ENCODE data around the gene CPLANE1. TPM values are rescaled to one million over a fixed set of nuclear protein-coding genes. Genes with fewer than 3 reads are reported as not detected.

The CPLANE1 gene
- total RNA-seq, 1 donor from 2014 or later: 11.7 TPM

DNA sequence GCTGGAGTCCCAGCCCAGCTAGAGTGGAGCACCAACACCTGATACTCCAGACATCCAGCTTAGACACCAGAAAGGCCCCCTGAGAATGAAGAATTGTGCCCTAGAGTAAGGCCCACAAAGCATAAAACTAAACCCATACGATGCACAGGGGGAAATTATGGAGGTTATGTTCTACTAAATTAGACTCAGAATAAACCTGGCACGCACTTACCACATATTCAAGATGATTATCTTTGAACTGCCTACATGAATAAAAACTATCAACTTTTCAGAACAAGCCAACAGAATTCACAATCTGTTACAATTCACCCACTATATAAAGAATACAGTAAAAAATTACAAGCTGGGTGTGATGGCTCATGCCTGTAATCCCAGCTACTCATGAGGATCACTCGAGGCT is 168.5 kb downstream of the CPLANE1 start:
- ChIA-PET CTCF (no interaction called here), POLR2A (no interaction called here)
- H3K27me3 Mint-ChIP-seq: no peaks in the 10 kb centered on the region
- TF ChIP-seq, protein P1, sequence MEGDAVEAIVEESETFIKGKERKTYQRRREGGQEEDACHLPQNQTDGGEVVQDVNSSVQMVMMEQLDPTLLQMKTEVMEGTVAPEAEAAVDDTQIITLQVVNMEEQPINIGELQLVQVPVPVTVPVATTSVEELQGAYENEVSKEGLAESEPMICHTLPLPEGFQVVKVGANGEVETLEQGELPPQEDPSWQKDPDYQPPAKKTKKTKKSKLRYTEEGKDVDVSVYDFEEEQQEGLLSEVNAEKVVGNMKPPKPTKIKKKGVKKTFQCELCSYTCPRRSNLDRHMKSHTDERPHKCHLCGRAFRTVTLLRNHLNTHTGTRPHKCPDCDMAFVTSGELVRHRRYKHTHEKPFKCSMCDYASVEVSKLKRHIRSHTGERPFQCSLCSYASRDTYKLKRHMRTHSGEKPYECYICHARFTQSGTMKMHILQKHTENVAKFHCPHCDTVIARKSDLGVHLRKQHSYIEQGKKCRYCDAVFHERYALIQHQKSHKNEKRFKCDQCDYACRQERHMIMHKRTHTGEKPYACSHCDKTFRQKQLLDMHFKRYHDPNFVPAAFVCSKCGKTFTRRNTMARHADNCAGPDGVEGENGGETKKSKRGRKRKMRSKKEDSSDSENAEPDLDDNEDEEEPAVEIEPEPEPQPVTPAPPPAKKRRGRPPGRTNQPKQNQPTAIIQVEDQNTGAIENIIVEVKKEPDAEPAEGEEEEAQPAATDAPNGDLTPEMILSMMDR (IDR thresholded peaks at IDR 0.05): no peak
- intact Hi-C loops (cut with micrococcal nuclease): no loop called here
- no peaks in the 10 kb centered on the region for H3K4me1 Mint-ChIP-seq
- H3K9me3 Mint-ChIP-seq: peaks cover 3% of the 10 kb centered on the region
- DNase-seq (no peak), ATAC-seq (ENCODE audit: low read depth) (no peak)
- H3K27ac Mint-ChIP-seq: no peak overlapping the region
- H3K4me3 Mint-ChIP-seq: no peak overlapping the region
- peaks cover 38% of the 10 kb centered on the region for H3K36me3 Mint-ChIP-seq (ENCODE audit: low read depth)

DNA sequence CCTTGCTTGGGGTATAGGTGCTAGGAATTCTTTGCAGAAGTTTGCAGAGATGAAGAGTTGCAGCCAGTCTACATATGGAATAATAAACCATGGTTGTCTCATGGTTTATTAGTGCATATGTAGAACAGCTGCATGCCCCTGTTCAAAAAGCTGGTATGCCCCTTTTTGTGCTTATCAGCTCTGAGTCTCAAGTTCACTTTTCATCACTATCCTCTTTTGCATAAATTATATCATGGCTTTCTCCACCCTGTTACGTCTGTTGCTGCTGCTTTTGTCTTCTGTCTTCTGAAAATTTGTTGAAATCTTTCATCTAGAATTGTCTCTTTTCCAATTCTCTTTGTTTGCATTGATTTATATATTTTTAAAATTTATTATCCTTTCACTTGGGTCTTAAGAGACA is 172.0 kb downstream of the CPLANE1 start:
- CTCF ChIA-PET: no interaction called here
- Mint-ChIP-seq H3K4me3 (no peak overlapping the region), H3K27ac (no peak overlapping the region), H3K4me1 (no peaks in the 10 kb centered on the region), H3K9me3 (peaks cover 3% of the 10 kb centered on the region), H3K36me3 (ENCODE audit: low read depth) (peaks cover 20% of the 10 kb centered on the region), H3K27me3 (no peaks in the 10 kb centered on the region)
- TF ChIP-seq, protein P1 (IDR thresholded peaks at IDR 0.05): no peak
- DNase-seq: no peak
- intact Hi-C loops (cut with micrococcal nuclease): no loop called here
- POLR2A ChIA-PET: no interaction called here
- no peak for ATAC-seq (ENCODE audit: low read depth)

DNA sequence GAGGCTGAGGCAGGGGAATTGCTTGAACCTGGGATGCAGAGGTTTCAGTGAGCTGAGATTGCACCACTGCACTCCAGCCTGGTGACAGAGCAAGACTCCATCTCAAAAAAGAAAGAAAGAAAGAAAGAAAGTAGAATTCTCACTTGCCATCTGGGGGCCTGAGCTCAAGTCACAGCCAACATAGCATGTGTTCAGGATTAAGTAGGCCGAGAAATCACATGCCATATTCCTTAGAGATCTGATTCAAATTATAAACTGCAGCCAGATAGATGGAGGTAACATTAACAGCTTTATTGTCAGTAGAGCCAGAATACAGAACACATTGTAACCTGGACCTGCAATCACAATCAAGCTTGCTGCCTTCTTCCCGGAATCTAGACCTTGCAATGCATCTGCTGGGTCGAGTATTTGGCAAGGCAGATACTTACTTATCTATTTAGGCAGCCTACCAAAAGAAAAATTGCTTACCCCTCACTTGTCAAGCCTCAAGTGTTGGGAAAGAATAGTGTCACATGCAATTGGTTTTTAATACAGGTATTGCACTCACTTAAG is 173.7 kb downstream of the CPLANE1 start:
- DNase-seq (no peak), ATAC-seq (ENCODE audit: low read depth) (no peak)
- intact Hi-C loops (cut with micrococcal nuclease): no loop called here
- no peak overlapping the region for H3K4me3 Mint-ChIP-seq
- CTCF ChIA-PET: interaction anchor here (1.2 kb wide), 1 partner anchor 17 kb away, joined by 3 read pairs; no protein-coding TSS in a partner anchor
- POLR2A ChIA-PET: no interaction called here
- no peaks in the 10 kb centered on the region for H3K27me3 Mint-ChIP-seq
- peaks cover 3% of the 10 kb centered on the region for H3K9me3 Mint-ChIP-seq
- no peak overlapping the region for H3K27ac Mint-ChIP-seq
- H3K4me1 Mint-ChIP-seq: no peaks in the 10 kb centered on the region
- TF ChIP-seq, protein P1 (IDR thresholded peaks at IDR 0.05): no peak
- peaks cover 18% of the 10 kb centered on the region for H3K36me3 Mint-ChIP-seq (ENCODE audit: low read depth)

DNA sequence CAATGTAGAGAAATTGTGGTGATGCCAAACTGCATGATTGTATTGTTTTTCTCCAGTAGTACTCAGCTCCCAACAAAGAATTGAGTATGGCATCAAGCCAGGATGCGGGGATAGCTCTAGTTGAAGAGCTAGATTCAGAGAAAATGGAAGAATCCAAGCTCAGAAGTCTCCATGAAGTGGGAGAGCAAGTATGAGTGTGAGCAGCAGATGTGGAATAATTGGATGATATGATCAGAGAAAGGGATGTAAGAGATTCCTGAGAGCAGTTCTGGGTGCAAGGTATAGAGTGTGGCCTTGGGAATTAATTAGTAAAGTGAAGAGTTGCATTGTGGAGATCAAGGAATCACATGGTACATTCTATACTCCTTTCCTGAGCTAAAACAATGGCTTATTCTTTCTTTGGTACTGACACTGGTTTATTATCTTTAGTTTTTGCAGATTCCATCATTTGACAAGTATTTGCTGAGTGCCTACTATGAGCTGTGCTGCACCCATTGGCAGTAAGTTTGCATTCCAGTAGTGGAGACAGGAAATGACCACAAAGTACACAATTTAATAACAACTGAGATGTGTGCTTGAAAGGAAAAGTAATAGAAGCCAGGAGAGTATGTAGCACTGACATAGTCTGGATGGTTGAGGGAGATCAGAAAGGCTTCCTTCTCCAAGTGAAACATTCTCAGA is 177.1 kb downstream of the CPLANE1 start:
- POLR2A ChIA-PET: no interaction called here

DNA sequence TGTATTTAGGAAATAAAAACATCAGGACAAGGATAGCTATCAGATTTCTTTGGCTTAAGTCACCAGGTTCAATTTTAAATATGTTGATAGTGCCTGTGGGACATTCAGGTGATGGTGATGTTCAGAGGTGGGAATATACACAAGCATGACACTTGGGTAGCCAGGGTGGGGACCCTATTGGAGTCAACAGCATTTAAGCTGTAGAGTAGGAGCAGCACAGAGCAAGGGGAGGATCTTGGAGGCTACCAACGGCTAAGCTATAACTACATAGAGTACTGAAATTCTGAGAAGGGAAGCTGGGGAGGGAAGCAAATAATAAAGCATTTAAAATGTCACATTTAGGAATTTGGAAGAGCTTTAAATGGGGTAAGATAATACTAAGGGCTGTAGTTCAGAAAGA is 177.7 kb downstream of the CPLANE1 start:
- ChIA-PET CTCF (no interaction called here), POLR2A (no interaction called here)
- H3K9me3 Mint-ChIP-seq: no peaks in the 10 kb centered on the region
- H3K27ac Mint-ChIP-seq: no peak overlapping the region
- H3K36me3 Mint-ChIP-seq (ENCODE audit: low read depth): no peaks in the 10 kb centered on the region
- no peak for DNase-seq
- TF ChIP-seq, protein P1 (IDR thresholded peaks at IDR 0.05): no peak
- ATAC-seq (ENCODE audit: low read depth): no peak
- H3K4me3 Mint-ChIP-seq: no peak overlapping the region
- H3K27me3 Mint-ChIP-seq: no peaks in the 10 kb centered on the region
- no peaks in the 10 kb centered on the region for H3K4me1 Mint-ChIP-seq
- intact Hi-C loops (cut with micrococcal nuclease): no loop called here

More for the DNA sequence above, 177.1 kb downstream of the CPLANE1 start:
- TF ChIP-seq, protein P1 (IDR thresholded peaks at IDR 0.05): no peak
- Mint-ChIP-seq H3K27ac (no peak overlapping the region), H3K9me3 (no peaks in the 10 kb centered on the region), H3K36me3 (ENCODE audit: low read depth) (no peaks in the 10 kb centered on the region), H3K4me1 (no peaks in the 10 kb centered on the region), H3K4me3 (no peak overlapping the region), H3K27me3 (no peaks in the 10 kb centered on the region)
- intact Hi-C loops (cut with micrococcal nuclease): no loop called here
- CTCF ChIA-PET: no interaction called here
- DNase-seq (no peak), ATAC-seq (ENCODE audit: low read depth) (no peak)

Data from activated B cell treated with CpG ODN at 0.5 μM for 24 hours (primary cell).